Left ventricle myocardium inferior (tissue), 1 donor: ENCODE results near the gene LGALS7B. TPM values are rescaled to one million over a fixed set of nuclear protein-coding genes. Genes with fewer than 3 reads are reported as not detected.
"Not testable (repeated sequence)": the region's sequence is repeated elsewhere in the genome, so short reads cannot be mapped to it uniquely, and the experiment has no call there.

Experiments
- DNase-seq: peaks from one replicate; pipeline ENCODE4 v3.0.0-alpha.2; 2020
- H3K27ac ChIP-seq: fragments of 200-600 bp; replicated peaks from 2 replicates; pipeline ENCODE4 v1.8.0; 2021
- H3K27me3 ChIP-seq: fragments of 200-600 bp; 2 replicates; pipeline ENCODE4 v1.8.0; 2021; ENCODE audit warnings: low read depth
- H3K36me3 ChIP-seq: fragments of 200-600 bp; 2 replicates; pipeline ENCODE4 v1.8.0; 2021
- H3K4me1 ChIP-seq: fragments of 200-600 bp; 2 replicates; pipeline ENCODE4 v1.8.0; 2021
- H3K4me3 ChIP-seq: fragments of 200-600 bp; 2 replicates; pipeline ENCODE4 v1.8.0; 2021; ENCODE audit warnings: mild to moderate bottlenecking, moderate library complexity
- H3K9me3 ChIP-seq: fragments of 200-600 bp; replicated peaks from 2 replicates; pipeline ENCODE4 v1.8.0; 2021
- intact Hi-C: fragments of 100-400 bp; cut with micrococcal nuclease; formaldehyde crosslinking; loops from one replicate; pipeline ENCODE4 v1.11.0; 2022
- total RNA-seq: library from RNA; stranded (reverse); fragmentation: NEBNext Ultra II Directional; extraction: Animal tissue kit (Norgen Biotek cat#: 25700); gene quantifications from one replicate; pipeline ENCODE4 v1.2.1, GENCODE V29; 2021
- TF ChIP-seq, protein P1 (sequence below): fragments of 200-600 bp; IDR thresholded peaks from 2 replicates; pipeline ENCODE4 v1.8.0; 2021; ENCODE audit warnings: antibody characterized with exemption, mild to moderate bottlenecking, borderline replicate concordance
- donor health status: DM: no; HTN: yes; CAD: no; lungs with severe emphysema.

Gene LGALS7B
- total RNA-seq, 1 donor from 2014 or later: not detected

DNA sequence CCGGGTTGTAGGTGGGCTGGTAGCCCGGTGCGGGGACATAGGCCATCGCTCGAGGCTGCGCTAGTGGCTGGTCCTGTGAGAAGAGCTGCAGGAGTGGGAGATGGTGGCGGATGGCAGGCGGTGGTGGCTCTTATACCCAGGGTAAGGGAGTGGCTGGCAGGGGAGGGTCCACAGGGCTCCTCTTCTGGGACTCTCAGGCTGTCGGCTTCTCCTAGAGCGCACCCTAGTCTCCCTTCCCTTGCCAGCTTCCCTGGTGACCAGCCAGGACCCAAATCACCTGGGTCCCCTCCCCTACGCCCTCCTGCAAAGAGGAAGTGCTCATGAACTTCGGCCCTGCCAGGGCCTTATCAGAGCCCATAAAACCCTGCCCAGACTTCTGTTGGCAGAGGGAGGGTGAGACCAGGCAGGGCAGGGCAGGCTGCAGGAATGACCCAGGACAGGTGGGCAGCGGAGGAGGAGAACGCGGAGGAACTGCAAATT is 23.9 kb downstream of the LGALS7B start, which contains the start of gene LGALS4:
TSS of gene LGALS4 (minus strand) at position 105 of the 480 bp plus-strand sequence. CDS start at position 46, 59 bp downstream.
- DNase-seq: no peak
- no peak within 1 kb of the TSS for H3K27ac ChIP-seq
- TF ChIP-seq, protein P1, sequence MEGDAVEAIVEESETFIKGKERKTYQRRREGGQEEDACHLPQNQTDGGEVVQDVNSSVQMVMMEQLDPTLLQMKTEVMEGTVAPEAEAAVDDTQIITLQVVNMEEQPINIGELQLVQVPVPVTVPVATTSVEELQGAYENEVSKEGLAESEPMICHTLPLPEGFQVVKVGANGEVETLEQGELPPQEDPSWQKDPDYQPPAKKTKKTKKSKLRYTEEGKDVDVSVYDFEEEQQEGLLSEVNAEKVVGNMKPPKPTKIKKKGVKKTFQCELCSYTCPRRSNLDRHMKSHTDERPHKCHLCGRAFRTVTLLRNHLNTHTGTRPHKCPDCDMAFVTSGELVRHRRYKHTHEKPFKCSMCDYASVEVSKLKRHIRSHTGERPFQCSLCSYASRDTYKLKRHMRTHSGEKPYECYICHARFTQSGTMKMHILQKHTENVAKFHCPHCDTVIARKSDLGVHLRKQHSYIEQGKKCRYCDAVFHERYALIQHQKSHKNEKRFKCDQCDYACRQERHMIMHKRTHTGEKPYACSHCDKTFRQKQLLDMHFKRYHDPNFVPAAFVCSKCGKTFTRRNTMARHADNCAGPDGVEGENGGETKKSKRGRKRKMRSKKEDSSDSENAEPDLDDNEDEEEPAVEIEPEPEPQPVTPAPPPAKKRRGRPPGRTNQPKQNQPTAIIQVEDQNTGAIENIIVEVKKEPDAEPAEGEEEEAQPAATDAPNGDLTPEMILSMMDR: no peak

DNA sequence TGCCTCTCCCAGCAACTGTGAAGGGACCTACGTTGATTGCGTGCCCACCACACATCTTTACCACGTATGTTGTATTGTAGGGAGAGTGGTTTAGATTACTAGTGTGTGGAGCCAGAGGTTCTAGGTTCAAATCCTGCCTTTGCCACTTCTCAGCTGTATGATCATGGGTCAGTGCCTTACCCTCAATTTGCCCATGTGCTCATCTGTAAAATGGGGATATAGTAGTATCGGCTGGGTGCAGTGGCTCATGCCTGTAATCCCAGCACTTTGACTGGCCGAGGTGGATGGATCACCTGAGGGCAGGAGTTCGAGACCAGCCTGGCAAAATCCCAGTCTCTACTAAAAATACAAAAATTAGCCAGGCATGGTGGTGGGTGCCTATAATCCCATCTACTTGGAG is 24.3 kb downstream of the LGALS7B start:
- H3K9me3 ChIP-seq: no peaks in the 10 kb centered on the region
- no peak for DNase-seq

More for the DNA sequence above, 23.9 kb downstream of the LGALS7B start, which contains the start of gene LGALS4:
- Histone ChIP-seq H3K36me3 (peaks cover 33% of the 10 kb centered on the region), H3K4me3 (no peak within 1 kb of the TSS), H3K4me1 (no peaks in the 10 kb centered on the region), H3K27me3 (no peaks in the 10 kb centered on the region), H3K9me3 (no peaks in the 10 kb centered on the region)
- intact Hi-C loops: no loop called here

DNA sequence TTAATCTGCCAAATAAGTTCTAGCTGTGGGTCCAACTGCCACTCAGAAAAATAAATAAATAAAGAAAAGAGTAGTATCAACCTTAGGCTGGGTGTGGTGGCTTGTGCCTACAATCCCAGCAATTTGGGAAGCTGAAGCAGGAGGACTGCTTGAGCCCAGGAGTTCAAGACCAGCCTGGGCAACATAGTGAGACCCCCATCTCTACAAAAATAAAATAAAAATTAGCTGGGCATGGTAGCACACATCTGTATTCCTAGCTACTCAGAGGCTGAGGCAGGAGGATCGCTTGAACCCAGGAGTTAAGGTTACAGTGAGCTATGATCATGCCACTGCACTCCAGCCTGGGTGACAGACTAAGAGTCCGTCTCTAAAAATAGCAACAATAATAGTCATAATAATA is 24.9 kb downstream of the LGALS7B start:
- H3K27me3 ChIP-seq, H3K4me1 ChIP-seq, H3K9me3 ChIP-seq, H3K4me3 ChIP-seq, H3K27ac ChIP-seq, DNase-seq, intact Hi-C loops: not testable (repeated sequence)
- peaks cover 39% of the 10 kb centered on the region for H3K36me3 ChIP-seq

More for the DNA sequence above, 24.3 kb downstream of the LGALS7B start:
- TF ChIP-seq, protein P1: no peak
- Histone ChIP-seq H3K27ac (no peak overlapping the region), H3K4me3 (no peak overlapping the region), H3K4me1 (no peaks in the 10 kb centered on the region), H3K36me3 (peaks cover 38% of the 10 kb centered on the region), H3K27me3 (no peaks in the 10 kb centered on the region)
- intact Hi-C loops: no loop called here

DNA sequence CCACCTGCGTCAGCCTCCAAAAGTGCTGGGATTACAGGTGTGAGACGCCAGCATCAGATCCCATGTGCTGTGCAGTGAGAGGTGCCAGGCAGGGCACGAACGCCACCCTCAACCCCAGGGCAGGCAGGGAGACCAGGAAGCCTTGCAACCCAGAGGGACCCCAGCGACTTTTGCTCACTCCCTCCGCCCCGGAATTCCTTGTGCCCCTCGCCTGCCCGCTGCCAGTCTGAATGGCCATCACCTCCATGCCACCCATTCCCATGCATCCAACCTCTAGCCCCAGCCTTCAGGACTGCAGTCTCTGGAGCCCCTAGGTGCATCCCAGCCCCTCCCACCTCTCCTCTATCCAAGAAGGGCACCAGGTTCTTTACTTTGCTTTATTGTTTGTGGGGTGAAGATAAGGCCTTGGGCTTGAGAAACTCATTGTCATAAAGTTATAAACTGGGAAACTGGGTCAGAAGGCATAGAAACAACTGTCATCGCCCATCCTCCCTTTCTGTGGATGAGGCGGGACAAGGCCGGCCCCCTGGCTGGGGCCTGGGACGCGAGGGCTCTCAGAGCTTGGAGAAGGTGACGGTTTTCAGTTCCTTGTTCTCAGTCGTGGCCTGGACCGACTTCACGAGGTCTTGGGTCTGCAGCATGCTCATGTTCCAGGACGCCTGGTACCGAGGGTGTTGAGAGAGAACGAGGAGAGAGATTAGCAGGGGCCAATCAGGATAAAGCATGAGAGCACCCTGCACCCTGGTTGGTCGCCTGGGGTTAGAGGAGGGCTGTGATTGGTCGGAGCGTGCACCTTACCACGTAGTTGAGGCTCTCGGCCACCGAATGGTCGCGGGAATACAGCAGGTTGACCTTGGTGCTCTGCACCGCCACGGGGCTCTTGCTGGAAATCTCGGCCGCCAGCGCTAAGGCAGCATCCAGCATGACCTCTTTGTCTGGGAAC is 26.3 kb downstream of the LGALS7B start:
- no peaks in the 10 kb centered on the region for H3K27me3 ChIP-seq
- intact Hi-C loops: no loop called here

DNA sequence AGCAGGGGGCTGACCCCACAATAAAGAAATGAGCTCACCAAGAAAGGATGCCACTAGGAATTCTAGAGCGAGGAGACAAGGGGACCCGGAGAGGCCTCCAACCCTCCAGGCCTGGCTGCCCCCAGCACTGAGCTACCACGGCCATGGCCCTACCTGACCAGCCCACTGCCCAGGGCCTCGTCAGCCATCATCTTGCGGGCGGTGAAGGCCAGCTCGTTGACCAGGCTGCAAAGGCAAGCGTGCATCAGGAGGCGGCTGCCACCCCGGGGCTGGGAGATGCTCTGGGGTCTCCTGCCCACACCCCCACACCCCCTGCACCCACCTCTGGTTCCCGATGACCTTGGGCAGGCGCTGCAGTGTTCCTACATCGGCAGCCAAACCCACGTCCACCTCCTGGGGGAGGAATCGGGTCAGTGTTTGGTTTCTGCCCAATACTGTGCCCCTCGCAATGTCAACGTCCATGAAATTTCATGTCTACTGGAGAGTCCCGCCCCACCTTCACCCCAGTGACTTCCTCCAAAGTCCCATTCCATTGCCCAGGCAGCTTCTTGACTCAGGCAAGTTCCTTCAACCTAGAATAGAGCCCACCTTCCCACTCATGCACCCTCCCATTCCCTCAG is 27.2 kb downstream of the LGALS7B start:
- H3K4me3 ChIP-seq: no peak overlapping the region
- no peaks in the 10 kb centered on the region for H3K9me3 ChIP-seq
- no peaks in the 10 kb centered on the region for H3K27me3 ChIP-seq
- TF ChIP-seq, protein P1: no peak
- intact Hi-C loops: no loop called here
- peaks cover 41% of the 10 kb centered on the region for H3K36me3 ChIP-seq
- no peak for DNase-seq
- H3K27ac ChIP-seq: no peak overlapping the region
- H3K4me1 ChIP-seq: peaks cover 24% of the 10 kb centered on the region

More for the DNA sequence above, 26.3 kb downstream of the LGALS7B start:
- DNase-seq: no peak
- TF ChIP-seq, protein P1: no peak
- Histone ChIP-seq H3K36me3 (peaks cover 39% of the 10 kb centered on the region), H3K4me1 (peaks cover 15% of the 10 kb centered on the region), H3K27ac (no peak overlapping the region), H3K9me3 (no peaks in the 10 kb centered on the region), H3K4me3 (no peak overlapping the region)
